NT2/D1 (cell line): ENCODE results near the gene LDLRAD4.

Experiments used
- SUZ12 ChIP-seq: IDR thresholded peaks from 2 replicates; pipeline ENCODE4 v1.6.1; 2011; ENCODE audit not compliant: insufficient read length, insufficient read depth; ENCODE audit errors: extremely low read depth
- YY1 ChIP-seq: IDR thresholded peaks from 2 replicates; pipeline ENCODE4 v1.6.1; 2011; ENCODE audit not compliant: insufficient read length, insufficient read depth
- ZNF274 ChIP-seq: IDR thresholded peaks from 2 replicates; pipeline ENCODE4 v1.6.1; 2011; ENCODE audit warnings: mild to moderate bottlenecking, low read depth, low read length

- TF ChIP-seq ZNF274 = no peak
- TF ChIP-seq YY1 = no peak
- no peak for TF ChIP-seq SUZ12
Measured at GRCh38 chr18:13501891-13502290, 283.3 kb downstream of the LDLRAD4 start.
